Right atrium auricular region (tissue), 2 donors: Measurements from ENCODE around the gene ACSF3. TPM values are rescaled to one million over a fixed set of nuclear protein-coding genes. Genes with fewer than 3 reads are reported as not detected.

Experiments used
- DNase-seq: peaks from one replicate; pipeline ENCODE4 v3.0.0-alpha.2; 2019; ENCODE audit warnings: low spot score
- H3K27ac ChIP-seq, 2 donors: fragments of 200-600 bp; sonication (generic); 1 replicate in 1 of 2; 2 replicates in 1 of 2; pipeline ENCODE4 v1.5.1; 2016 to 2019
- H3K27me3 ChIP-seq, 2 donors: fragments of 200-600 bp; sonication (generic); one replicate each; pipeline versions ENCODE4 v1.5.1 to v1.6.0; 2017 to 2019
- H3K36me3 ChIP-seq: fragments of 200-600 bp; sonication (generic); one replicate; pipeline ENCODE4 v1.5.1; 2016
- H3K4me1 ChIP-seq, 2 donors: fragments of 200-600 bp; sonication (generic); one replicate each; pipeline versions ENCODE4 v1.5.1 to v1.6.0; 2017 to 2019
- H3K4me3 ChIP-seq, 2 donors: fragments of 200-600 bp; sonication (generic); 1 replicate in 1 of 2; 2 replicates in 1 of 2; pipeline ENCODE4 v1.5.1; 2017 to 2019; ENCODE audit warnings: mild to moderate bottlenecking in 1 of 2, moderate library complexity in 1 of 2
- H3K9me3 ChIP-seq, 2 donors: fragments of 200-600 bp; sonication (generic); one replicate each; pipeline ENCODE4 v1.5.1; 2019
- CTCF ChIP-seq, 2 donors: fragments of 200-600 bp; sonication (generic); IDR thresholded peaks; one replicate each; pipeline ENCODE4 v1.5.1; 2019; ENCODE audit warnings: antibody characterized with exemption in 2 of 2
- total RNA-seq, 2 donors: library from RNA; depleted of rRNA; stranded (reverse); fragments of >200 nt; gene quantifications; one replicate each; pipeline ENCODE4 v1.1.0, GENCODE V29; 2016

Gene ACSF3
- total RNA-seq, 2 donors from 2014 or later: 13.4 to 15.9 TPM

GRCh38 chr16:89150981-89151380 lies 57.3 kb downstream of the ACSF3 start:
- no peak for TF ChIP-seq CTCF (IDR thresholded peaks at IDR 0.05)
- Histone ChIP-seq H3K4me3 (no peak overlapping the region), H3K9me3 (peaks cover 0 to 11% of the 10 kb centered on the region in 2 donors), H3K27ac (no peak overlapping the region), H3K36me3 (peaks cover 32% of the 10 kb centered on the region), H3K27me3 (no peaks in the 10 kb centered on the region), H3K4me1 (peaks cover 0 to 18% of the 10 kb centered on the region in 2 donors)
- no peak for DNase-seq

GRCh38 chr16:89152831-89153700 lies 59.4 kb downstream of the ACSF3 start:
- DNase-seq: no peak
- no peak for TF ChIP-seq CTCF (IDR thresholded peaks at IDR 0.05)
- Histone ChIP-seq H3K9me3 (peaks cover 0 to 11% of the 10 kb centered on the region in 2 donors), H3K27ac (no peak overlapping the region), H3K27me3 (no peaks in the 10 kb centered on the region), H3K4me1 (peaks cover 0 to 31% of the 10 kb centered on the region in 2 donors), H3K36me3 (peaks cover 23% of the 10 kb centered on the region), H3K4me3 (no peak overlapping the region)

- DNase-seq: no peak
Observed at GRCh38 chr16:89153848-89154271, 60.2 kb downstream of the ACSF3 start.

GRCh38 chr16:89154390-89155183 lies 60.9 kb downstream of the ACSF3 start:
- H3K27me3 ChIP-seq: no peaks in the 10 kb centered on the region
- DNase-seq: no peak
- H3K4me1 ChIP-seq: peaks cover 0 to 31% of the 10 kb centered on the region in 2 donors
- no peak overlapping the region for H3K4me3 ChIP-seq
- H3K9me3 ChIP-seq: peaks cover 0 to under 1% of the 10 kb centered on the region in 2 donors
- TF ChIP-seq CTCF (IDR thresholded peaks at IDR 0.05): no peak
- H3K27ac ChIP-seq: peak overlapping the region in 1 of 2 donors; percentile 26
- peaks cover 23% of the 10 kb centered on the region for H3K36me3 ChIP-seq

More at GRCh38 chr16:89153848-89154271, 60.2 kb downstream of the ACSF3 start:
- Histone ChIP-seq H3K27me3 (no peaks in the 10 kb centered on the region), H3K36me3 (peaks cover 23% of the 10 kb centered on the region), H3K27ac (no peak overlapping the region), H3K4me3 (no peak overlapping the region), H3K9me3 (peaks cover 0 to 7% of the 10 kb centered on the region in 2 donors), H3K4me1 (peaks cover 0 to 31% of the 10 kb centered on the region in 2 donors)
- TF ChIP-seq CTCF (IDR thresholded peaks at IDR 0.05): no peak

- TF ChIP-seq CTCF (IDR thresholded peaks at IDR 0.05): no peak
- Histone ChIP-seq H3K27me3 (no peaks in the 10 kb centered on the region), H3K36me3 (peaks cover 18% of the 10 kb centered on the region), H3K4me3 (no peak overlapping the region), H3K27ac (peak overlapping the region in 1 of 2 donors; percentile 20), H3K4me1 (peaks cover 0 to 31% of the 10 kb centered on the region in 2 donors), H3K9me3 (no peaks in the 10 kb centered on the region)
- DNase-seq: peak; percentile 81
Observed at GRCh38 chr16:89155184-89155679, 61.6 kb downstream of the ACSF3 start.
